GM12874 (cell line): ENCODE measurements around the gene FRZB.

ENCODE experiments used
- TF ChIP-seq, protein P1 (sequence below): IDR thresholded peaks from 2 replicates; pipeline ENCODE4 v1.5.1; 2011; ENCODE audit warnings: low read depth, mild to moderate bottlenecking, control low read depth, low read length, moderate library complexity; ENCODE audit not compliant: insufficient read depth

The FRZB gene

DNA sequence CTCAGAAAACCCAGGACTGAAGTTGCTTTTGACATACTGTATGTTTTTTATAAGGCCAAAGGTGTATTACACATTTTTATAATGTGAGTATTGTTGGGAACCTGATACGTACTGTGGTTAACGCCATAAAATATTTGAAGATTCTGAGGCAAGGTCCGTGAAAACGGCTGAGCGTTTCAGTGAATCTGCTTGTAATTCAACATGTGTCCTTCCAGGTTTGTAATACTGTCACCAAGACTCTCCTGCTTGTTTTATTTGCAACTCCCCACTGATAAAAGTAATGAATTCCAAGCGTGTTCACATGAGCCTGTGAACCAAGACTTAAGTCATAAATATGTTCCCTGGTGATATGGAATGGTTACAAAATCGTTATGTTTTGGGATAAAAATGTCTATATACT lies 23.9 kb upstream of the FRZB start:
- TF ChIP-seq, protein P1, sequence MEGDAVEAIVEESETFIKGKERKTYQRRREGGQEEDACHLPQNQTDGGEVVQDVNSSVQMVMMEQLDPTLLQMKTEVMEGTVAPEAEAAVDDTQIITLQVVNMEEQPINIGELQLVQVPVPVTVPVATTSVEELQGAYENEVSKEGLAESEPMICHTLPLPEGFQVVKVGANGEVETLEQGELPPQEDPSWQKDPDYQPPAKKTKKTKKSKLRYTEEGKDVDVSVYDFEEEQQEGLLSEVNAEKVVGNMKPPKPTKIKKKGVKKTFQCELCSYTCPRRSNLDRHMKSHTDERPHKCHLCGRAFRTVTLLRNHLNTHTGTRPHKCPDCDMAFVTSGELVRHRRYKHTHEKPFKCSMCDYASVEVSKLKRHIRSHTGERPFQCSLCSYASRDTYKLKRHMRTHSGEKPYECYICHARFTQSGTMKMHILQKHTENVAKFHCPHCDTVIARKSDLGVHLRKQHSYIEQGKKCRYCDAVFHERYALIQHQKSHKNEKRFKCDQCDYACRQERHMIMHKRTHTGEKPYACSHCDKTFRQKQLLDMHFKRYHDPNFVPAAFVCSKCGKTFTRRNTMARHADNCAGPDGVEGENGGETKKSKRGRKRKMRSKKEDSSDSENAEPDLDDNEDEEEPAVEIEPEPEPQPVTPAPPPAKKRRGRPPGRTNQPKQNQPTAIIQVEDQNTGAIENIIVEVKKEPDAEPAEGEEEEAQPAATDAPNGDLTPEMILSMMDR: no peak

DNA sequence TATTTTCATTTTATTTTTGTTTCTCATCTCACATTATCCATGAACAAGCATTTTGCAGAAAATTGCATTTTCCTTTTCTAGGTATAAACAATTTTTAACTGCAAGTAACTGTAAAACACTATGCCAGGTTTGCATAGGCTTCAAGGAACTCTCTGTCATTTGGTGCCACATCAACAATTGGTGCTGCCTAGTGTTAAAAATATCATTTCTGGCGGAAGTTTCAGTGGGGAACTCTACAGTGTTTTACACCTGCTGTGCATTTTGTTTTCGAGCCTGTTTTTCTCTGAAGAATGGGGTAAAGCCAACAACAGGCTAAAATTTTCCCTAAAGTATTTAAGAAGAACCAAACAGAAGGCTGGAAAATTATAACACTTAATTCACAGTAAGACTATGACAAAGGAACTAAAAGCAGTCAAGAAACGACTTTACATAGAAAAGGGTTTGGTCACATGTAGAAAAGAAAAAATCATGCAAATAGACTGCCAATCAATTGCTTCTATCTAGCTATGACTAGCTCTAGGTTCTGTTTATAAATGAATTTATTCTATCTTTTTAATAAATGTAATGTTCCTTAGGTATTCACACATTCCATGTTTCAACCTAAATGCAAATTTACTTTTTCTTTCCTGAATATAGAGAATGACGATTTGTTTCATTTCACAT lies 21.4 kb upstream of the FRZB start:
- TF ChIP-seq, protein P1: no peak

DNA sequence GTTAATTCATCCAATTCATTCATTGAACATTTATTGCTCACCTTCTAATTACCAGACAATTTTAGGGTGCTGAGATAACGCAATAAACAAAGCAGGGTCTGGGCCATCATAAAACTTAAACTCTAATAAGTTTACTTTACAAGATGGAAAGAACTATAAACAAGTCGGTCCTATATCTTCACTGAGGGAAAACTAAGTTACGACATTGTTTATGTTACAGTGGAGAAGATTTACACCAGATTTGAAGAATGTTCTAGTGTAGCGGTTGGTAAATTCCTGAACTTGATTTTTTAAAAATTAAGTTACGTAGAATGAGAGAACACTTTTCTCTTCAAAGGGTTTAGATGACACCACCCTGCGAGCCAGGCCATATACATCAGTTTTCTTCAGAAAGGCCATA lies 20.7 kb upstream of the FRZB start:
- TF ChIP-seq, protein P1: no peak

DNA sequence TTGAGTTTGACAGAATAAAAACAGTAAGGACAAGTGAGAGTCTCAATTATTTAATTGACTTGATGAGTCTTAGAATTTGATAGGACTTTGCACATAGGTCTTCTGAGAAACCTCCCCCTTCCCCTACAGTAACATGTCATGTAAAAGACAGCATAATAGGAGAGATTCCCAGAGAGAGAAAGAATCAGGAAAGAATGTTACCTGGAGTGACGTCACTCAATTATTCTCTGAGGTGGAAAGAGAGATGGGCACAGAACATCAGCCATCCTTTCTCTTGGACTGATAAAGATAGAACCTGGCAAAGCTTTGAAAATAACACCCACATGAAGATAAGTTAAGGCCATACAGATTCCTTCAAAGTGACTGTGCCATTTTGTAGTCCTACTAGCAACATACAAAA lies 19.3 kb upstream of the FRZB start:
- TF ChIP-seq, protein P1: no peak

DNA sequence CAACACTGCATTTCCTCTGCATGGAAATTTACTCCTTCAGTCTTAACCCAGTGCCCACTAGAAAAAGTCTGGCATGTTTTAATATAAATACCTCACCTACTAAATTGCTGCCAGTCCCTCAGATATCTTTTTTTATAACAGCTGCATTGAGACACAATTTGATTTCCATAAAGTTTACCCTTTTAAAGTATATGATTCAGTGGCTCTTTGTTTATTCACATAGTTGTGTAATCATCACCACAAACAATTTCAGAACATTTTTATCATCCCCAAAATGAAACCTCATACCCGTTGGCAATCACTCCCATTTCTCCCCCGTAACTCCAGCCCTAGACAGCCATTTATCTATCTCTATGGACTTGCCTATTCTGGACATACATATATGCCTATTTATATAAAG lies 17.0 kb upstream of the FRZB start:
- TF ChIP-seq, protein P1: no peak

DNA sequence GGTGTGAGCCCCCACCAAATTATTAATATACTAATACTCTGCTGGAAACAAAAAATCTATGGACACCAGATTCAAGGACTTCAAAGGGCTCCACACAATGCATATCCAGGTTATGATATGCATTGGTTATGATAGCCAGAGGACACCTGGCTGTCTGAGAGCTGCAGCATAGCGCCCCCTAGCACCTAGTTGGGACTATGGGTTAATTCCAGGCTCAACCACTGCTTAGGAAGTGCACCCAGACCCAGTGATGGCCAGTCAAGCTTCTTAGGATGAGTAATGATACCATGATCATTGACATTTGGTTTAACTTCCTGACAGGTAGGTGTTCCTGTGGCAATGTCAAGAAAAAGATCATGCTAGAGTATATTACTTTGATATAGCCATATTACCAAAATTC lies 3.8 kb upstream of the FRZB start:
- TF ChIP-seq, protein P1: peak; percentile 43; the same call in 1 of the 2 replicates

DNA sequence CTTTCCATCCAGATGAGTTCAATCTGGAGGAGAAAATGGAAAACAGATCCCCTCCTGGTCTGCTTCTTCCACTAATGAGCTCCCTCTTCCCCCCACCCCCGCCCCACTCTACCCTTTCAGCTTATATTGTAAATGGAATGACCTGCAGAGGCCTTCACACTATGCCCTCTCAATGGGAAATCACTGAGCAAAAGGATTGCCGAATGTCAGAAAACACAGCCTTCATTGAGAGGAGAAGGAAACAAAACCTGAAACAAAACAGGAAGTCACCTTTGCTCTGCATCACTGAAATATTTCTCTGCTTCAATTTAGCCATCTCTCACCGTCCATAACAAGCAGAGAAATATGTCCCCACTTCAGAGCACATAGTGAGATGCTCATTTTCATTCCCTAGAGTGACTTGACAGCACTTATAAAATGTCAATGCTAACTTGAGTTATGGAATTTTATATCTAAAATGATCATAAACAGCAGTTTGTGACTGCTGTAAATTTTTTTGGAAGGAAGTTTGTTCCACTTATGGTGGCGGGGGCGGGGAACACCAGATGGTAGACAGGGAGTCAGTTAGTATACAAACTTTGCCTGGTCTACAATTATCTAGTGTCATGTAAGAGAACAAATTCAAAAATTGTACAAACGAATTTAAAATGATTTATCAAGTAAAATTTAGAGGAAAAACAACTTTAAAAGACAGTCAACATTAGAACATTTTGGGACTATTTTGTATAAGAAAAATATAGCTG lies 1.8 kb upstream of the FRZB start:
- TF ChIP-seq, protein P1: no peak
